ENCODE data around the gene PIAS4.
"Not testable (repeated sequence)": the region's sequence is repeated elsewhere in the genome, so short reads cannot be mapped to it uniquely, and the experiment has no call there.

- TF ChIP-seq ZNF565 (CRISPR knock-in tag; conservative IDR thresholded peaks at IDR 0.05; ENCODE audit: low read depth); CSRNP3 (CRISPR knock-in tag; IDR thresholded peaks at IDR 0.05); ZFP30 (CRISPR knock-in tag; IDR thresholded peaks at IDR 0.05); CSDC2 (CRISPR knock-in tag; IDR thresholded peaks at IDR 0.05): not testable (repeated sequence)
- TF ChIP-seq, protein P1, sequence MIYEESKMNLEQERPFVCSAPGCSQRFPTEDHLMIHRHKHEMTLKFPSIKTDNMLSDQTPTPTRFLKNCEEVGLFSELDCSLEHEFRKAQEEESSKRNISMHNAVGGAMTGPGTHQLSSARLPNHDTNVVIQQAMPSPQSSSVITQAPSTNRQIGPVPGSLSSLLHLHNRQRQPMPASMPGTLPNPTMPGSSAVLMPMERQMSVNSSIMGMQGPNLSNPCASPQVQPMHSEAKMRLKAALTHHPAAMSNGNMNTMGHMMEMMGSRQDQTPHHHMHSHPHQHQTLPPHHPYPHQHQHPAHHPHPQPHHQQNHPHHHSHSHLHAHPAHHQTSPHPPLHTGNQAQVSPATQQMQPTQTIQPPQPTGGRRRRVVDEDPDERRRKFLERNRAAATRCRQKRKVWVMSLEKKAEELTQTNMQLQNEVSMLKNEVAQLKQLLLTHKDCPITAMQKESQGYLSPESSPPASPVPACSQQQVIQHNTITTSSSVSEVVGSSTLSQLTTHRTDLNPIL (CRISPR knock-in tag; IDR thresholded peaks at IDR 0.05; ENCODE audit: low read depth) = not testable (repeated sequence)
Measured at GRCh38 chr19:4011430-4011829, 3.9 kb downstream of the PIAS4 start.
